Stimulated activated CD8-positive, alpha-beta memory T cell treated with anti-CD3 and anti-CD28 coated beads, Interleukin-7, amount 100 ng/mL, for 48 hours (primary cell): ENCODE results near the gene CAMKMT.

Experiments
- DNase-seq, 2 donors: peaks; one replicate each; pipeline ENCODE4 v3.0.0-alpha.2; 2020; ENCODE audit warnings: low read depth in 1 of 2; ENCODE audit errors: extremely low read depth in 1 of 2

The CAMKMT gene

GRCh38 chr2:44722026-44722625 is 360.4 kb downstream of the CAMKMT start:
- no peak for DNase-seq

- DNase-seq, result no peak
Observed at GRCh38 chr2:44723921-44724320, 362.2 kb downstream of the CAMKMT start.

- no peak for DNase-seq
Observed at GRCh38 chr2:44730593-44730992, 368.8 kb downstream of the CAMKMT start.

GRCh38 chr2:44731505-44731904 is 369.8 kb downstream of the CAMKMT start:
- DNase-seq, result no peak

- DNase-seq, result no peak
Observed at GRCh38 chr2:44736270-44736942, 374.7 kb downstream of the CAMKMT start.

- no peak for DNase-seq
Observed at GRCh38 chr2:44740678-44741077, 378.9 kb downstream of the CAMKMT start.

- DNase-seq, result no peak
Observed at GRCh38 chr2:44741507-44741906, 379.8 kb downstream of the CAMKMT start.

GRCh38 chr2:44742057-44742456 is 380.3 kb downstream of the CAMKMT start:
- no peak for DNase-seq

GRCh38 chr2:44743473-44743872 is 381.7 kb downstream of the CAMKMT start:
- no peak for DNase-seq

- no peak for DNase-seq
Observed at GRCh38 chr2:44744961-44745892, 383.5 kb downstream of the CAMKMT start.

GRCh38 chr2:44745922-44746766 is 384.4 kb downstream of the CAMKMT start:
- no peak for DNase-seq

- no peak for DNase-seq
Observed at GRCh38 chr2:44746856-44747615, 385.3 kb downstream of the CAMKMT start.

- DNase-seq, result no peak
Observed at GRCh38 chr2:44747794-44748193, 386.0 kb downstream of the CAMKMT start.

- DNase-seq, result no peak
Observed at GRCh38 chr2:44751754-44752479, 390.2 kb downstream of the CAMKMT start.

- no peak for DNase-seq
Observed at GRCh38 chr2:44752761-44753160, 391.0 kb downstream of the CAMKMT start.

GRCh38 chr2:44753552-44754285 is 392.0 kb downstream of the CAMKMT start:
- peak in 1 of 2 donors; percentile 10 for DNase-seq

GRCh38 chr2:44758591-44758990 is 396.8 kb downstream of the CAMKMT start:
- no peak for DNase-seq

- DNase-seq, result no peak
Observed at GRCh38 chr2:44759823-44760222, 398.1 kb downstream of the CAMKMT start.
